Activated CD4-positive, alpha-beta T cell treated with anti-CD3 and anti-CD28 coated beads, Interleukin-2, amount 50 U/mL, for 16 hours (primary cell): ENCODE data around the gene DNAI1.

ENCODE experiments used
- DNase-seq: peaks from one replicate; pipeline ENCODE4 v3.0.0-alpha.2; 2020

Gene DNAI1

GRCh38 chr9:34546834-34547827, 88.5 kb downstream of the DNAI1 start:
- peak; percentile 58 for DNase-seq

GRCh38 chr9:34547960-34548611, 89.5 kb downstream of the DNAI1 start:
- DNase-seq = peak; percentile 21

GRCh38 chr9:34549407-34549732, 90.8 kb downstream of the DNAI1 start:
- DNase-seq = no peak

GRCh38 chr9:34550016-34550680, 91.5 kb downstream of the DNAI1 start:
- DNase-seq = no peak

GRCh38 chr9:34550681-34551270, 92.2 kb downstream of the DNAI1 start:
- no peak for DNase-seq

DNA sequence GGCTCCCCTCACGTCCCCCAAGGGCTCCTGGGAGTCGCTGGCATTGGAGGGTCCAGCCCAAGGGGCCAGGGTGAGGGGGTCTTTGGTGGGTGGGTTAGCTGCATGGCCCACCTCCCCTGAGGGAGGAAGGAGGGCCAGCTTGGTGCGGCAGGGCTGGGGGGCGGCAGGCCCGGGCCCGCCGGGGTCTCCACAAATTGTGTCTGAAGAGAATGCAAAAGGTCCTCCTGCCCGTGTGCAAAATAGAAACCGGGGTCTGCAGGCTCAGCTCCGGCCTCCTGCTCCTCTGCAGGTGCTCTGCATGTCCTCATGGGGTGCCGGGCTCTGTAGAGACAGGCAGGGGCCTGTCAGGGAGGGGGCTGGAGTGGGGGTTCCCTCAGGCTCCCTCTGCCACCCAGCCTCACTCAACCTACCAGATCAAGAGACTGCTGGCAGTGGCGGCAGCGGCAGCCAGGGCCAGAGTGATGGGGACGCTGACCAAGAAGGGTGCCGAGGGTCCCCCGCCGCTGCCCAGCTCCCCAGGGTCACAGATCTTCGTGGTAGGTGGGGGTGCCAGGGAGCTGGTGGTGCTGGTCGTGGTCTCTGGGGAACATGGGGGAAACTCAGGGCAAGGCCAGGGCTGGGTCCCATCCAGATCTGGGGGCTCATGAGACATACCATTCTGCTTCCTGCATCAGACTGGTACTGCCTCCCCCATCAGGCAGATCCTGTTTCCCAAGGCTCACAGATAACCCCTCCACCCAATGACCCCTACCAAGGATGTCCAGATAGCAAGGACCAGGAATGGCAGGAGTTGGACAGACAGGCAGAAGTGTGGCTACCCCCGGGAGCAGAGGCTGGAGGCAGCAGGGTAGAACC, 93.4 kb downstream of the DNAI1 start:
- DNase-seq = no peak

DNA sequence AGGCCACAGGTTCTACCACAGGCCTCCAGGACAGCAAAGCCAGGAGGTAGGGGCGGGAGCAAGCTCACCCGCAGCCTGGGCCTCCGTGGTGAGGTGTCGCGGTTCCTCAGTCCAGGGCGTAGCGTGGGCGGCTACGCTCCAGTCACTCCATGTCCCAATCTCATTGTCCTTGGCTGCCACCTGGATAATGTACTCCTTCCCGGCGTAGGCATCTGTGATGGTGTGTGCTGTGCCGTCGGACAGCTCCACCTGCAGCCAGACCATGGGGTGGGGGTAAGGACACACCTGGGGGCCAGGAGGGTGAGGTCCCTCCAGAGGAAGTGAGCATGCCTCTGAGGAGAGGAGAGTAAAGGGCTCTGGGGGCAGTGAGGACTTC, 94.0 kb downstream of the DNAI1 start:
- DNase-seq = no peak

DNA sequence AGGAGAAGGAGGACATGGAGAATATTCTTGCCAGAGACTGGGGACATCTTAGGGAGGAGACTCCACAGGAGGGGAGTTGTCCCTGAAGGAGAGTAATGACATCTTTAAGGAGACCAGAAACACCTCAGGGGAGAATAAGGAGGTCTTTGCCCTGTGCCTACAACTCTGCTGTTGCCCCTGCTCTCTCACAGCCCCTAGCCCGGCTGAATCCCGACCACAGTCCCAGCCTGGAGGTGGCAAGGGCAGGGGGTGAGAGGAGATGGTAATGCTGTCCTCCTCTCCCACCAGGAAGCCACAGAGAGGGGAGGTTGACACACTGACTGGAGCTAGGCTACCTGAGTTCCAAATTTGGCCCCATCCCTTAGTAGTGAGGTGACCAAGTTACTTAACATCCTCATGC, 94.4 kb downstream of the DNAI1 start:
- DNase-seq = no peak

DNA sequence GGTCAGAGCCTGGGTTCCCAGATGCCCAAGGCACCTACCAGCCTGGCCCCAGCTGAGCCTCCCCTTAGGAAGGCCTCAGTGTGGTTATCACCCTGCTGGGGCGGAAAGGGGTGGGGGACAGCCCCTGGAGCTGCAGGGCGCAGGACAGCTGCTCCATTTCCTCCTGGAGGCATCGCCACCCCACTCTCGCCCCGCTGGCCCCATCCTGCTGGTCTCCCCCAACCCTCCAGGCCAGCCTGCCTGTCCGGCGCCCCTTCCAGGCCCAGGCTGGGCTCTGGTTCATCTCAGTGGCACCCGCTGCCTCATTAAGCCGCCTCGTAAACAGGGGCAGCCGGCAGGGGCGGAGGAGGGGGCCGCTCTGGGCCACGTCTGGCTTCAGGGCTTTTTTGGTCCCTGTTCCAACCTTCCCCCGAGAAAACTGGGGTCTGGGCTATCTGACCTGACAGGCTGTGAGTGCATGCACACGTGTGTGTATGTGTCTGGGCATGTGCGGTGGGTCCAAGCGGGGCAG, 95.0 kb downstream of the DNAI1 start:
- no peak for DNase-seq

- no peak for DNase-seq
Measured at GRCh38 chr9:34554211-34555001, 95.8 kb downstream of the DNAI1 start.

GRCh38 chr9:34555002-34555348, 96.4 kb downstream of the DNAI1 start:
- no peak for DNase-seq

DNA sequence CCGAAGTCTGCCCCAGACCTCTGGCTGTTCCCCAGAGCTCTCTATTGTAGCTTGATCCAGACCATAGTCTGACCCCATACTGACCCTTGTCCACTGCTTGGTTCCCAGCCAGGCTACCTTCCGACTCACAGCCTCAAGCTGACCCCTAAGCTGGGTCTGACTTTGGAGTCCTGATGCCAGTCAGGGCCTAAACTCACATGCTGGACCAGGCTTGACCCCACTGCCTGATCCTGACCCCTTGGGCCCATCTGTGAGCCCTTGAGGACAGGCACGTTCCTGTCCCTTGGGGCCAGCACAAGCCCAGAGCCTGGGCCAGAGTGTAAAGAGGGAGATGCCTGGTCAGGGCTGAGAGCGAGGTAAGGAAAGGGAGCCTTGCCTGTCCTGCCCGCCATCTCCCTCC, 96.9 kb downstream of the DNAI1 start:
- no peak for DNase-seq

GRCh38 chr9:34555936-34556525, 97.4 kb downstream of the DNAI1 start:
- no peak for DNase-seq

- no peak for DNase-seq
Measured at GRCh38 chr9:34556949-34557348, 98.3 kb downstream of the DNAI1 start.

GRCh38 chr9:34557426-34558321, 99.1 kb downstream of the DNAI1 start:
- no peak for DNase-seq

- DNase-seq = no peak
Measured at GRCh38 chr9:34558364-34558763, 99.8 kb downstream of the DNAI1 start.

DNA sequence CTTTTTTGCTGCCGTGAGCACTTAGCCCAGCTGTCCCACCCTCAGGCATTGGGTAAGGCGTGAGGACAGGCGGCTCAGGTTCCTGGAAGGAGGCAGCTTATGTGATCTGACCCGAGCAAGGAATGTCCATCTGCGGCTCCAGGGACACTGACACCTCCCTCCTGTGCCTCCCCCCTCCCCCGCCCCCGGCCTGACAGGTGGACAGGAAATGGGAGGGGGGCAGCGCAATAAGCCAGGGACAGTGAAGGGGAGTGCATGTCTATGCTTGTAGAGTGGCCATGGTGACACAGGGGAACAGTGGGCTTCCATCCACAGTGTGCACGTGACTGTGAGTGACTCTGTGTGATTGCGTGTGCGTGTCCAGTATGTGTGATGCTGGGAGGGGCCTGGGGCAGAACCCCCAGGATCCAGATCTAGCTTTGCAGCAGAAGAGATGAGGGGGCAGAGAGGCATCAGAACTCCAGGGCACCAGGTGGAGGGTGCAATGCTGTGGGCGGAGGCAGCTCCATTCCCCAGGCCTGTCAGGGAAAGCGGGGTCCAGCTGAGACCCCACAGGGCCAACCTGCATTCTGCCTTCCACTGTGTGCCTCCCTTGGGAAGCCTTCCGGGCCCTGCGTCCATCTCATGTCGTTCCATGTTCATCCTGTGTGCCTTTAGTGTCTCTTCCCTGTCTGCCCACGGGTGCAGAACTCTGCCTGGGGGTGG, 100.5 kb downstream of the DNAI1 start:
- no peak for DNase-seq

- DNase-seq = no peak
Measured at GRCh38 chr9:34559624-34560455, 101.2 kb downstream of the DNAI1 start.
